HepG2 (cell line): ENCODE results near the gene CFI. TPM values are rescaled to one million over a fixed set of nuclear protein-coding genes. Genes with fewer than 3 reads are reported as not detected.

Experiments
- ASH2L ChIP-seq: fragments of 300-600, 200-600 bp; sonication (generic); IDR thresholded peaks from 2 replicates; pipeline ENCODE4 v1.7.0; 2017; ENCODE audit warnings: low read depth, mild to moderate bottlenecking, moderate library complexity, mixed read lengths, low read length; ENCODE audit not compliant: insufficient read length
- BCL6 ChIP-seq: IDR thresholded peaks from 2 replicates; pipeline ENCODE4 v1.6.1; 2016; ENCODE audit warnings: missing genetic modification reagents, missing compliant biosample characterization
- CAMTA2 ChIP-seq: sonication (generic); formaldehyde crosslinking; IDR thresholded peaks from 2 replicates; pipeline ENCODE4 v1.4.0; 2020; ENCODE audit warnings: mild to moderate bottlenecking, missing genetic modification reagents, borderline replicate concordance
- CREB1 ChIP-seq, 2 experiments: fragments of 450-650 bp in 1 of 2; IDR thresholded peaks; 2 replicates each; pipeline ENCODE4 v1.6.1; 2016 to 2017; ENCODE audit warnings: control low read depth in 1 of 2, mild to moderate bottlenecking in 1 of 2, missing compliant biosample characterization in 1 of 2, missing genetic modification characterization in 1 of 2
- JUN ChIP-seq: sonication (generic); formaldehyde crosslinking; IDR thresholded peaks from 2 replicates; pipeline ENCODE4 v1.4.0; 2020; ENCODE audit warnings: mild to moderate bottlenecking, missing genetic modification reagents
- MBD4 ChIP-seq: IDR thresholded peaks from 2 replicates; pipeline ENCODE4 v1.6.1; 2012; ENCODE audit warnings: low read length, inconsistent platforms, borderline replicate concordance
- RELA ChIP-seq: sonication (generic); formaldehyde crosslinking; IDR thresholded peaks from 2 replicates; pipeline ENCODE4 v1.4.0; 2020; ENCODE audit warnings: missing genetic modification reagents
- SIN3B ChIP-seq: fragments of 150-350 bp; IDR thresholded peaks from 2 replicates; pipeline ENCODE4 v1.6.1; 2014; ENCODE audit warnings: low read length
- SMAD3 ChIP-seq: sonication (generic); formaldehyde crosslinking; IDR thresholded peaks from 2 replicates; pipeline ENCODE4 v1.4.0; 2020; ENCODE audit warnings: missing genetic modification reagents
- THAP11 ChIP-seq: IDR thresholded peaks from 2 replicates; pipeline ENCODE4 v1.6.1; 2016; ENCODE audit warnings: missing biosample characterization, missing genetic modification reagents
- TRAFD1 ChIP-seq: sonication (generic); formaldehyde crosslinking; IDR thresholded peaks from 2 replicates; pipeline ENCODE4 v1.5.1; 2020; ENCODE audit warnings: missing genetic modification reagents, mild to moderate bottlenecking, borderline replicate concordance
- ZFP36L2 ChIP-seq: sonication (generic); formaldehyde crosslinking; IDR thresholded peaks from 2 replicates; pipeline ENCODE4 v1.4.0; 2020; ENCODE audit warnings: missing genetic modification reagents
- ZMYM4 ChIP-seq: sonication (generic); formaldehyde crosslinking; IDR thresholded peaks from 2 replicates; pipeline ENCODE4 v1.8.1; 2023; ENCODE audit warnings: mild to moderate bottlenecking, missing genetic modification reagents
- ZNF235 ChIP-seq: sonication (generic); formaldehyde crosslinking; IDR thresholded peaks from 2 replicates; pipeline ENCODE4 v1.8.1; 2023; ENCODE audit warnings: mild to moderate bottlenecking, missing genetic modification reagents, borderline replicate concordance
- ZNF274 ChIP-seq: sonication (generic); formaldehyde crosslinking; IDR thresholded peaks from 2 replicates; pipeline ENCODE4 v1.5.1; 2020; ENCODE audit warnings: mild to moderate bottlenecking, missing genetic modification reagents
- ZNF296 ChIP-seq: sonication (generic); formaldehyde crosslinking; conservative IDR thresholded peaks from 2 replicates; pipeline ENCODE4 v1.5.0; 2020; ENCODE audit warnings: mild to moderate bottlenecking, missing genetic modification reagents
- ZNF3 ChIP-seq: IDR thresholded peaks from 2 replicates; pipeline ENCODE4 v1.7.0; 2017; ENCODE audit warnings: inconsistent platforms
- ZNF30 ChIP-seq: sonication (generic); formaldehyde crosslinking; IDR thresholded peaks from 2 replicates; pipeline ENCODE4 v1.5.0; 2020; ENCODE audit warnings: mild to moderate bottlenecking, missing genetic modification reagents
- ZNF496 ChIP-seq: sonication (generic); formaldehyde crosslinking; IDR thresholded peaks from 2 replicates; pipeline ENCODE4 v1.8.1; 2023; ENCODE audit warnings: mild to moderate bottlenecking, moderate library complexity, missing genetic modification reagents; ENCODE audit not compliant: insufficient replicate concordance
- ZNF550 ChIP-seq: sonication (generic); formaldehyde crosslinking; IDR thresholded peaks from 2 replicates; pipeline ENCODE4 v1.4.0; 2020; ENCODE audit warnings: mild to moderate bottlenecking, missing genetic modification reagents, borderline replicate concordance
- ZNF580 ChIP-seq: IDR thresholded peaks from 2 replicates; pipeline ENCODE4 v1.6.1; 2016; ENCODE audit warnings: low read depth, borderline replicate concordance
- ZNF605 ChIP-seq: sonication (generic); formaldehyde crosslinking; IDR thresholded peaks from 2 replicates; pipeline ENCODE4 v1.8.0; 2022; ENCODE audit warnings: mild to moderate bottlenecking, missing genetic modification reagents
- ZNF792 ChIP-seq: IDR thresholded peaks from 2 replicates; pipeline ENCODE4 v1.6.1; 2016
- polyA plus RNA-seq, 8 experiments: library from polyadenylated mRNA; depleted of rRNA in 3 of 8; stranded (reverse) in 7 of 8; unstranded in 1 of 8; fragments of >200 nt; fragmentation: Illumina TruSeq in 4 of 8; extraction: Trizol in 4 of 8; gene quantifications; 2 replicates each; pipeline versions ENCODE4 v1.2.1 to v1.2.3, GENCODE V29; 2011 to 2016; ENCODE audit warnings: low read depth in 4 of 8, missing spikeins in 1 of 8, mixed read lengths in 1 of 8; ENCODE audit not compliant: insufficient read depth in 1 of 8
- total RNA-seq, 5 experiments: library from RNA; depleted of rRNA; stranded (reverse); fragments of >200 nt; fragmentation: Illumina TruSeq; extraction: Trizol; gene quantifications; 2 replicates each; pipeline ENCODE4 v1.2.3, GENCODE V29; 2016; ENCODE audit warnings: low read depth in 1 of 5
- TF ChIP-seq, protein P1 (sequence below): sonication (generic); formaldehyde crosslinking; IDR thresholded peaks from 2 replicates; pipeline ENCODE4 v1.4.0; 2020; ENCODE audit warnings: mild to moderate bottlenecking, missing genetic modification reagents
- TF ChIP-seq, protein P2 (sequence below): sonication (generic); formaldehyde crosslinking; IDR thresholded peaks from 2 replicates; pipeline ENCODE4 v1.4.0; 2020; ENCODE audit warnings: mild to moderate bottlenecking, low read depth, missing genetic modification reagents
- TF ChIP-seq, protein P3 (sequence below): sonication (generic); formaldehyde crosslinking; IDR thresholded peaks from 2 replicates; pipeline ENCODE4 v1.5.0; 2020; ENCODE audit warnings: mild to moderate bottlenecking, missing genetic modification reagents

The CFI gene
- total and polyA plus RNA-seq, 2 of the 13 experiments (the other 11 are each of a cell fraction or from before 2014, with no cell fraction given) = 284 to 337 TPM

DNA sequence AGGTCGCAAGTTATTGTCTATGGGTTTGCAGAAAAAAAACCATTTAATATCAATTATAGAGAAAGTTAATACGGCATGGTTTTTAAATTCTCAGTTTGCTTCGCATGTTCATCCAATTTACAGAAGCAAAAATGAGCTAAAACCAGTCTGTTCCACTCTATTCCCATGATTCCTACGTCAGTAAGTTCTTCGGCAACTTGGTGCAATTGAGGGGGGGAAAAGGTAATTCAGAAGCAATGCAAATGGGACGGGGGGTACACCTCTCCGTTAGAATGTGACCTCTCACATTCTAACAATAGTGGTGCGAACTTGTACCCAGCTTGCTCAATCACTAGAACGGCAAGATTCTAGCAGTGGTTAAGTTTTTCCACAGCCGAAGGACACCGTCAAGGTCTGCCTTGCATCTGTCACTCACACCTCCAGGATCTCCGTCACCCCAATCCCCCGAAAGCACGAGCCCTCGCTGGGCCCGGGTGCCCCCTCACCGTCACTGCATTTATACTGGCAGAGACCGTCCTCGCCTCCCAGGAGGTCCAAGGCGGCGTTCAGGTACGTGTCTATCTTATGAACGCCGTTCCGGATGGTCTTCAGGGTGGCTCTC, 72.6 kb downstream of the CFI start (continued):
- TF ChIP-seq TRAFD1 (CRISPR knock-in tag) (no peak), CREB1 (IDR thresholded peaks at IDR 0.05) (no peak), CREB1 (CRISPR knock-in tag; IDR thresholded peaks at IDR 0.05) (0 out of 2 replicates have a peak, but pooled peaks have one; percentile 18), ZNF580 (CRISPR knock-in tag) (peak; percentile 38; the same call in 1 of the 2 replicates), SIN3B (no peak), ZNF235 (0 out of 2 replicates have a peak, but pooled peaks have one; percentile 24), THAP11 (CRISPR knock-in tag) (no peak), ZNF496 (CRISPR knock-in tag) (no peak), ASH2L (peak; percentile 62), BCL6 (CRISPR knock-in tag) (0 out of 2 replicates have a peak, but pooled peaks have one; percentile 9), ZNF30 (no peak), ZNF550 (CRISPR knock-in tag) (0 out of 2 replicates have a peak, but pooled peaks have one; percentile 43), ZFP36L2 (CRISPR knock-in tag) (no peak), ZNF792 (CRISPR knock-in tag) (0 out of 2 replicates have a peak, but pooled peaks have one; percentile 18), RELA (CRISPR knock-in tag) (no peak), ZNF274 (0 out of 2 replicates have a peak, but pooled peaks have one; percentile 19), ZNF296 (CRISPR knock-in tag) (0 out of 2 replicates have a peak, but pooled peaks have one; percentile 48), ZMYM4 (peak; percentile 63; the same call in 1 of the 2 replicates), MBD4 (no peak), ZNF605 (CRISPR knock-in tag) (peak; percentile 84), ZNF3 (CRISPR knock-in tag) (no peak), CAMTA2 (CRISPR knock-in tag) (no peak), JUN (CRISPR knock-in tag) (no peak), SMAD3 (CRISPR knock-in tag) (no peak)
- TF ChIP-seq, protein P1, sequence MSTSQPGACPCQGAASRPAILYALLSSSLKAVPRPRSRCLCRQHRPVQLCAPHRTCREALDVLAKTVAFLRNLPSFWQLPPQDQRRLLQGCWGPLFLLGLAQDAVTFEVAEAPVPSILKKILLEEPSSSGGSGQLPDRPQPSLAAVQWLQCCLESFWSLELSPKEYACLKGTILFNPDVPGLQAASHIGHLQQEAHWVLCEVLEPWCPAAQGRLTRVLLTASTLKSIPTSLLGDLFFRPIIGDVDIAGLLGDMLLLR (CRISPR knock-in tag) = no peak
- TF ChIP-seq, protein P2, sequence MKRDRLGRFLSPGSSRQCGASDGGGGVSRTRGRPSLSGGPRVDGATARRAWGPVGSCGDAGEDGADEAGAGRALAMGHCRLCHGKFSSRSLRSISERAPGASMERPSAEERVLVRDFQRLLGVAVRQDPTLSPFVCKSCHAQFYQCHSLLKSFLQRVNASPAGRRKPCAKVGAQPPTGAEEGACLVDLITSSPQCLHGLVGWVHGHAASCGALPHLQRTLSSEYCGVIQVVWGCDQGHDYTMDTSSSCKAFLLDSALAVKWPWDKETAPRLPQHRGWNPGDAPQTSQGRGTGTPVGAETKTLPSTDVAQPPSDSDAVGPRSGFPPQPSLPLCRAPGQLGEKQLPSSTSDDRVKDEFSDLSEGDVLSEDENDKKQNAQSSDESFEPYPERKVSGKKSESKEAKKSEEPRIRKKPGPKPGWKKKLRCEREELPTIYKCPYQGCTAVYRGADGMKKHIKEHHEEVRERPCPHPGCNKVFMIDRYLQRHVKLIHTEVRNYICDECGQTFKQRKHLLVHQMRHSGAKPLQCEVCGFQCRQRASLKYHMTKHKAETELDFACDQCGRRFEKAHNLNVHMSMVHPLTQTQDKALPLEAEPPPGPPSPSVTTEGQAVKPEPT (CRISPR knock-in tag) = 0 out of 2 replicates have a peak, but pooled peaks have one; percentile 49
- TF ChIP-seq, protein P3, sequence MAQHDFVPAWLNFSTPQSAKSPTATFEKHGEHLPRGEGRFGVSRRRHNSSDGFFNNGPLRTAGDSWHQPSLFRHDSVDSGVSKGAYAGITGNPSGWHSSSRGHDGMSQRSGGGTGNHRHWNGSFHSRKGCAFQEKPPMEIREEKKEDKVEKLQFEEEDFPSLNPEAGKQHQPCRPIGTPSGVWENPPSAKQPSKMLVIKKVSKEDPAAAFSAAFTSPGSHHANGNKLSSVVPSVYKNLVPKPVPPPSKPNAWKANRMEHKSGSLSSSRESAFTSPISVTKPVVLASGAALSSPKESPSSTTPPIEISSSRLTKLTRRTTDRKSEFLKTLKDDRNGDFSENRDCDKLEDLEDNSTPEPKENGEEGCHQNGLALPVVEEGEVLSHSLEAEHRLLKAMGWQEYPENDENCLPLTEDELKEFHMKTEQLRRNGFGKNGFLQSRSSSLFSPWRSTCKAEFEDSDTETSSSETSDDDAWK (CRISPR knock-in tag) = no peak
